OCI-M1 (cell line): ENCODE results near the gene SLC9A4.
A peak's percentile ranks its signal among the peaks of the same experiment; 100 is the strongest.

ENCODE experiments used
- DNase-seq: peaks from one replicate; lab custom pipeline; 2025; lab: John Stamatoyannopoulos, UW

Gene SLC9A4

GRCh38 chr2:102502576-102502975 lies 29.6 kb downstream of the SLC9A4 start:
- peak; percentile 30 for DNase-seq

DNA sequence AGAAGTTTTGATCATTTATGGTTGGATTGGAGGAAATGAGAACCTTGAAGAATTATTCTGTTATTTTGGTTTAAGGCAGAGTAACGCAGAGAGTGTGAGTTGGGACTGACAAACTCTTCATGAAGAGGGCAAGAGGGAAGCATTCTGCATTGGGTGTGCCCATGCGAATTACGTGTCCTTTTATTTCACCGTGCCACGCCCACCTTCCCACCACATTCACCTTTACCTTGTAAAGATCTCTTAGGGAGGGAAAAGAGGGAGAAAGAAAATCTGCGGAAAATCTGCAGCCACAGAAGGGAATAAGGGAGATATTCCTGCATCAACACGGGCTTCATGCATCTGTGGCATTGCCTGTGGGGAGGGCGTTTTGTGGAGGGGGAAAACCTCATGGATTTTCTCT lies 31.8 kb downstream of the SLC9A4 start:
- DNase-seq: no peak

DNA sequence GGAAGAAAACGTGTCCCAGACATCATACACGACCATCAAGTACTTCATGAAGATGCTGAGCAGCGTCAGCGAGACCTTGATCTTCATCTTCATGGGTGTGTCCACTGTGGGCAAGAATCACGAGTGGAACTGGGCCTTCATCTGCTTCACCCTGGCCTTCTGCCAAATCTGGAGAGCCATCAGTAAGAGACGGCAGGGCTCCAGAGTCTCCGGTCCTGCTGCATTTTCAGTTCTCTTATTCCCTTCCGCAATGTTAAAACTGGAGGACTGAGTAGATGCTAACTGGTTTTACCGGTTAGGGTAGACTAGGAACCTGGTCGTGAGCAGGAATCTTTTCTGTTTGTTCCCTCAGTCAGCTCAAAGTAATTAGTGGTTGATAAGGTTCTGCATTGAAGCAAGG lies 32.3 kb downstream of the SLC9A4 start:
- no peak for DNase-seq

GRCh38 chr2:102506743-102507142 lies 33.7 kb downstream of the SLC9A4 start:
- DNase-seq: no peak

GRCh38 chr2:102508863-102509262 lies 35.8 kb downstream of the SLC9A4 start:
- peak; percentile 58 for DNase-seq

DNA sequence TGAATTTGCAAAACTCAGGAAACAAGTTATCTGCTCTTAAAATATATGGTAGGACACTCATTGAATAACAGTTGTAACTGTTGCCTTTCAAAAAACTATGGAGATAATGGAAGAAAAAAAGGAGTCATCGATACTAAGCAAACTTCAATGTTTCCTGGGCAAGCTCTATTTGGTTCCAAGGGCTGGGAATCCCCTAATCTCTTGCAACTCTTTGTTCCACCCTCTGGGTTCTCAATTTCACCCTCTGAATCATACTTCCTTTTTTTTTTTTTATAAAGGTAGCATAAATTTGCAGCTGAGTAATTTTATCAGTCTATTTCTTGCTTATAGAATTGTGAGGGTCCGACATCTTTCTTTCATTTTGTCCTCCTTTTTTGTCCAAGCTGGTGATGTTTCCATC lies 36.7 kb downstream of the SLC9A4 start:
- DNase-seq: peak; percentile 17

- no peak for DNase-seq
These were observed 38.0 kb downstream of the SLC9A4 start for GRCh38 chr2:102510791-102511575.

GRCh38 chr2:102512161-102512560 lies 39.1 kb downstream of the SLC9A4 start:
- no peak for DNase-seq

- no peak for DNase-seq
These were observed 40.4 kb downstream of the SLC9A4 start for GRCh38 chr2:102513355-102513939.

DNA sequence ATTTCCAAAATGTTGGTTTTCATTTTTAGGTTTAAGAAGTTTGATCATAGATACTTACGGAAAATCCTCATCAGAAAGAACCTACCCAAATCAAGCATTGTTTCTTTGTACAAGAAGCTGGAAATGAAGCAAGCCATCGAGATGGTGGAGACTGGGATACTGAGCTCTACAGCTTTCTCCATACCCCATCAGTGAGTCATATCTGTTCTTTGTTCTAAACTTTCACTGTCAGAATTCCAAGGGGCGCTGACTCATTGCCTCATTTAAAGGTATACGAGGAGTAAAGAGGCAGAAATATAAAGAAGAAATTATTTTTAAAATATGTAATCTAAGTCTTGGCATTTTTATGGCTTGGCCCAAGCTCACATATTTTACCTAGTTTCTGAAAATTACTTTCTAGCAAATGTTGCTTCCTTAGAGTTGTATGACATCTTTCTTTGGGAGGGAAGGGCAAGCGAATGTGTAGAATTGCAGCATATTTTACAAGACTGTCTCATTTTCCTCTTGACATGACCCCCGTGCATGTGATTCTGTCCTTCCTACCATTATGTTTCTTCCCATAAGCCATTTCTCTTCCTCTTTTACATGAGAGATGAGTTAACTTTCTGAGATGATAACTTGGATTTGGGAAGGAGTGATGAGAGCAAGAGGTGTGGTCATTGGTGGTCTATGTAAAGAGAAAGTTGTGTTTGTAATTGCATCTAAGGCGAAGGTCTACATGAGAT lies 41.2 kb downstream of the SLC9A4 start:
- peak; percentile 30 for DNase-seq

DNA sequence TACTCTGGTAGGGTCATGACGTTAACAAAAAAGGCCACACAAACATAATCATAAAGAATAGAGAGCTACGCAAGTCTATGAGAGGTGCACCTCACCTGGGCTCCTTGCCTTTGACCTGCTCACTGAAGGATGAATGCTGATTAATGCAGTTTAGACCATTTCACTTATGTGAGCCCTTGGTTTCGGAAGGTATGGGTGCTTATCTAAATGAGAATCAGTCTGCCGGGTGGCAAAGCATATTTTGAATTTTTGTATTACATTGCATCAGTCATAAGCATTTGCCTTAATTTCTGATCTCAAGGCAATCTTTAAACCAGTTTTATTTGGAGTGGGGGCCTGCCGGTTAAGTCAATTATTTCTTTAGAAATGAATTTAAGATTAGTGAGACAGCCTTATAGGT lies 42.8 kb downstream of the SLC9A4 start:
- no peak for DNase-seq

GRCh38 chr2:102518170-102518569 lies 45.1 kb downstream of the SLC9A4 start:
- no peak for DNase-seq

GRCh38 chr2:102520009-102520408 lies 47.0 kb downstream of the SLC9A4 start:
- DNase-seq: peak; percentile 65

DNA sequence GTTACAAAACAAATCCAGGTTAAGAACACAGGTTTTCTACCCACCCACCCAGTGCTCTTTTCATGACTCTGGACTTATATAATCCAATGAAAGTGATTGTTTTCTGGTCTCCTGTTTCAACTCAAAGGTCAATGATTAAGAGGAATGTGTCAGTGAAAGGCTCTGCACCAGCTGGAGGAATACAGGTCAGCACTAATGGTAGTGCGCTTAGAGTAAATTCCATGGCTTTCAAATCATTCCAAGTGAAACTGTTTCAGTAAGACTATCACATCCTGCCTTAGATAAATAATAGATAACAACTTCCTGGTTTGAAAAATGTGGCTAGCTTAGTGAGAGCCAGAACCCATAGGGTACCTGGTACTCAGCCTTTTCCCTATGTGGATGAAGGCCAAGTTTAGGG lies 47.8 kb downstream of the SLC9A4 start:
- DNase-seq: no peak

- no peak for DNase-seq
These were observed 49.1 kb downstream of the SLC9A4 start for GRCh38 chr2:102522162-102522561.

DNA sequence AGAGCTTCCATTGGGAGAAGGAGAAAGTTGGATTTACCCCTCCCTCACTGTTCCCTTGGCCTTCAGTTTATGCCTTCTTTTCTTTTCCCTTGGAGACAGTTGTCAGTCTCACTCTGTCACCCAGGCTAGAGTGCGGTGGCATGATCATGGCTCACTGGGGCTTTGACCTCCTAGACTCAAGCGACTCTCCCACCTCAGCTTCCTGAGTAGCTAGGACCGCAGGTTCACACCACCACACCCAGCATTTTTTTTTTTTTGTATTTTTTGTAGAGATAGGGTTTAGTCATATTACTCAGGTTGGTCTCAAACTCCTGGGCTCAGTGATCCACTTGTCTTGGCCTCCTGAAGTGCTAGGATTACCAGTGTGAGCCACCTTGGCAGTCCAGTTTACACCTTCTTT lies 49.9 kb downstream of the SLC9A4 start:
- DNase-seq: no peak

DNA sequence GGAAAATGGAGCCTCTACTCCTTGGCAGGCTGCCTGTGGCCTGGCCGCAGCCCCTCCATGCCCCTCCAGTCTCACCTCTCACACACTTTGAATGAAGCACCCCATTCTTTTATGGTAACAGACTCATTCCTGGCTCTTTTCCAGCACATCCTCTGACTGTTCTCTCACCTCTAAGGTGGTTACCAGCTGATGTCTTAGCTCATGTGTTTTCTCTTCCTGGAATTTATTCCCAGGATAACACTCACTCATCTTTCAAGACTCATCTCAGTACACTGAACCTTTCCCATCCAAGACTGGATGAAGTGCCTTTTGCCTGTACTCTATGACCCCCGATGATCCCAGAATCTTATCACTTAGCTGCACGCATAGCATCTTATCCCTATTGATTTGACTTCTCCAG lies 50.6 kb downstream of the SLC9A4 start:
- no peak for DNase-seq

DNA sequence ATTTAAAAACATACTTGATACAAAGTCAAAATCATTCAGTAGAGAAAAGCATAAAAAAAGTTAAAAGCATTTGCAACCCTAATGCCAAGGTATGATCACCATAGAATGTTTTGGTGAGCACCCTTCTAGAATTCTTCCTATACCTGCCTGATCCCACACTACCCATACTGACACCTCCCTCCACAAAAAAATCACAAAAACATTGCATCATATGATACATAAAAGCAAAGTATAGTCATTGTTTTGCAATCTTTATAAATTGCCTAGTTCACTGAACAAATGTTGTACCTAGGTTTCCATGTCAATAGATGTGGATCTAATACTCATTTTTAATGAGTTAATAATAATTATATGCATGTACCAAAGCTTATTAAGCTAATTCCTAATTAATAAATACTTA lies 54.1 kb downstream of the SLC9A4 start:
- DNase-seq: no peak

DNA sequence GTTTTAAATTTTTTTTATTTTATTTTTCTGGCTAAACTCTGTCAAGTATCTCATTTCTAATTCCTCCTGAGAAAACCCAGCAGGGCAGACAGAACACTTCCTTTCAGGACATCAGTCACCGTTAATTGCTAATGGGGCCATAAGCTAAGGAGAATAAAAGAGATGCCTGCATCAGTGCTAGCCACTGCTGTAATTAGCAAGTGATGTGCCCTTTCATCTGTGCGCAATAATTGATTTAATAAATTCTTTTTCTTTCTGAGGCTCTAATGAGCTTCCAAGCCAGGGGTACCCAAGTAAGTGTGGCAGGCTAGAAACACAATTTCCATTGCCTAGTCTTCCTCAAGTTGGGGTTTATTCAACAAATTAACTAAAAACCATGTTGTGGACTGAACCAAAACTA lies 65.5 kb downstream of the SLC9A4 start:
- DNase-seq: no peak

DNA sequence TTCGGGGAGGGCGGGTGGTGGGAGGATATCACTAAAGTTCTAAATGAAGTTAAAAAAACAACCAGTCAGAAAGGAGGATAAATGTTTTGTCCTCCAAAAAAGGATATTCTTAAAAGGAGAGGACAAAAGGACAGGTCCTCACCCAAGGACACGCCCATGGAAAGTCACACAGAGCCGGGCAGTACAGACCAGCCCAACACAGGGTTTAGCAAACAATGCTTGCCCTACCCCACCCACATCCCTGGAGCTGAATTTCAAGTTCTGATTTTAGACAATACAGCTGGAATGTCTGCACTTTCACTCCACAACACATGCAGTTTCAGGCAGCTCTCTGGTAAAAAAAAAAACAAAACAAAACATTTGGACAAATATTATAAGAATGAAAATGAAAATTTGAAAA lies 67.9 kb downstream of the SLC9A4 start:
- no peak for DNase-seq

DNA sequence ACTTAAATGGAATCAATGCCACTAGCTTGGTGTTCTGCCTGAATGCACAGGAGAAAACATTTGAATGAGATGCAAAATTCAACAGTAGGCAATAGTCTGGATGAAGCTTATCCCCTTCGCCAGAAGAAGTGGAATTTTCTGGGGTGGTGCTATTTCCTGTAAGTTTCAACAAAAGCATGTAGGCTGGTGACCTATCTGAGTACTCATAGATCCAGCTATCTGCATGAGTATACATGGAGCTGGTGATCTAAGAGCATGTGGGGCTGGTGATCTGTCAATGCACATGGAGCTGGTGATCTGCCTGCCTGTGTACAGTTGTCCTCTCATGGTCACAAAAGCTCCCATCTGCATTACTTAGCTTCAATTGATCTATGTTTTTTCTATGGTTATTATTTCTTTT lies 71.2 kb downstream of the SLC9A4 start:
- DNase-seq: no peak

- no peak for DNase-seq
These were observed 74.4 kb downstream of the SLC9A4 start for GRCh38 chr2:102547462-102547861.

- DNase-seq: no peak
These were observed 76.0 kb downstream of the SLC9A4 start for GRCh38 chr2:102549027-102549426.
